HG03280 (cell line): Measurements from ENCODE around the gene SUSD2.
"Not testable (repeated sequence)": the region's sequence is repeated elsewhere in the genome, so short reads cannot be mapped to it uniquely, and the experiment has no call there.

Experiments
- ATAC-seq: cut with Tn5 transposase; IDR thresholded peaks from one replicate; pipeline ENCODE4 v1.9.1; 2021; ENCODE audit warnings: mild to moderate bottlenecking, moderate library complexity; ENCODE audit not compliant: unreplicated experiment

SUSD2 gene

GRCh38 chr22:24209687-24210086 lies 28.4 kb downstream of the SUSD2 start:
- no peak for ATAC-seq

- not testable (repeated sequence) for ATAC-seq
These were observed 29.1 kb downstream of the SUSD2 start for GRCh38 chr22:24210409-24210808.

GRCh38 chr22:24211716-24212115 lies 30.4 kb downstream of the SUSD2 start:
- not testable (repeated sequence) for ATAC-seq

- not testable (repeated sequence) for ATAC-seq
These were observed 31.8 kb downstream of the SUSD2 start for GRCh38 chr22:24213111-24213510.

GRCh38 chr22:24214467-24215285 lies 33.4 kb downstream of the SUSD2 start:
- no peak for ATAC-seq

GRCh38 chr22:24216541-24217209 lies 35.4 kb downstream of the SUSD2 start:
- no peak for ATAC-seq

GRCh38 chr22:24217384-24217783 lies 36.1 kb downstream of the SUSD2 start:
- ATAC-seq = no peak

- no peak for ATAC-seq
These were observed 38.5 kb downstream of the SUSD2 start for GRCh38 chr22:24219750-24220149.

GRCh38 chr22:24224468-24224867 lies 43.2 kb downstream of the SUSD2 start:
- no peak for ATAC-seq

GRCh38 chr22:24225044-24225601 lies 43.8 kb downstream of the SUSD2 start:
- ATAC-seq = no peak

- ATAC-seq = no peak
These were observed 44.7 kb downstream of the SUSD2 start for GRCh38 chr22:24225951-24226350.

GRCh38 chr22:24230911-24231656 lies 49.8 kb downstream of the SUSD2 start:
- ATAC-seq = no peak

- ATAC-seq = no peak
These were observed 50.4 kb downstream of the SUSD2 start for GRCh38 chr22:24231706-24232105.

GRCh38 chr22:24232124-24232523 lies 50.8 kb downstream of the SUSD2 start:
- no peak for ATAC-seq

GRCh38 chr22:24232725-24233124 lies 51.4 kb downstream of the SUSD2 start:
- no peak for ATAC-seq

GRCh38 chr22:24233235-24233634 lies 51.9 kb downstream of the SUSD2 start:
- no peak for ATAC-seq

GRCh38 chr22:24233816-24234215 lies 52.5 kb downstream of the SUSD2 start:
- ATAC-seq = no peak

- ATAC-seq = no peak
These were observed 54.0 kb downstream of the SUSD2 start for GRCh38 chr22:24235315-24235714.

- ATAC-seq = no peak
These were observed 55.4 kb downstream of the SUSD2 start for GRCh38 chr22:24236656-24237055.

- not testable (repeated sequence) for ATAC-seq
These were observed 56.9 kb downstream of the SUSD2 start for GRCh38 chr22:24238101-24238694.
